H1 (cell line): ENCODE data around the gene E2F1. TPM values are rescaled to one million over a fixed set of nuclear protein-coding genes. Genes with fewer than 3 reads are reported as not detected.
A peak's percentile ranks its signal among the peaks of the same experiment; 100 is the strongest.

ENCODE experiments used
- CTCF ChIA-PET: fragments of 300-600 bp; sonication (Branson Sonifier 250); formaldehyde crosslinking; loops from one replicate; lab custom pipeline; 2021; ENCODE audit not compliant: partially characterized antibody; lab: Charles Lee
- POLR2A ChIA-PET: fragments of 300-600 bp; sonication (Branson Sonifier 250); formaldehyde crosslinking; loops from one replicate; lab custom pipeline; 2021; ENCODE audit warnings: inconsistent platforms; ENCODE audit not compliant: partially characterized antibody; lab: Charles Lee
- DNase-seq, 2 experiments: peaks; one replicate each; pipeline versions ENCODE4 v3.0.0 to v3.0.0-alpha.2; 2010 to 2022; ENCODE audit warnings: low spot score in 2 of 2, low read depth in 1 of 2, mixed read lengths in 1 of 2
- FAIRE-seq: peaks from 2 replicates; lab custom pipeline; 2011; peaks lifted over from hg19 to GRCh38; lab: Jason Lieb, UNC
- H2AFZ ChIP-seq: 2 replicates; pipeline ENCODE4 v1.8.1; 2012; ENCODE audit warnings: low read length, inconsistent platforms
- H2AK5ac ChIP-seq: 2 replicates; pipeline ENCODE4 v1.6.1; 2013; ENCODE audit warnings: low read depth, low read length
- H2BK120ac ChIP-seq: replicated peaks from 2 replicates; pipeline ENCODE3; 2013; ENCODE audit warnings: low read depth, low read length, inconsistent platforms
- H2BK12ac ChIP-seq: 2 replicates; pipeline ENCODE4 v1.6.1; 2013; ENCODE audit warnings: low read depth, low read length
- H2BK15ac ChIP-seq: 2 replicates; pipeline ENCODE4 v1.6.1; 2013; ENCODE audit warnings: low read length
- H2BK20ac ChIP-seq: 2 replicates; pipeline ENCODE4 v1.6.1; 2013; ENCODE audit warnings: low read length
- H2BK5ac ChIP-seq: 2 replicates; pipeline ENCODE4 v1.6.1; 2013; ENCODE audit warnings: low read depth, low read length
- H3K14ac ChIP-seq: 2 replicates; pipeline ENCODE4 v1.6.1; 2013; ENCODE audit warnings: inconsistent platforms; ENCODE audit not compliant: insufficient read length
- H3K18ac ChIP-seq: 2 replicates; pipeline ENCODE4 v1.6.1; 2013; ENCODE audit warnings: low read length; ENCODE audit errors: extremely low read depth
- H3K23ac ChIP-seq: 2 replicates; pipeline ENCODE4 v1.6.1; 2013; ENCODE audit warnings: inconsistent platforms; ENCODE audit not compliant: insufficient read length
- H3K23me2 ChIP-seq: 2 replicates; pipeline ENCODE4 v1.6.1; 2013; ENCODE audit warnings: low read depth, low read length
- H3K27ac ChIP-seq: 2 replicates; pipeline ENCODE4 v1.6.1; 2011; ENCODE audit warnings: low read depth, low read length, inconsistent platforms
- H3K27me3 ChIP-seq, 4 experiments: replicated peaks in 1 of 4; 1 replicate in 1 of 4; 2 replicates in 3 of 4; pipeline versions ENCODE4 v1.6.1 to v1.8.1; 2011 to 2013; ENCODE audit warnings: low read length in 3 of 4, mild to moderate bottlenecking in 3 of 4, inconsistent platforms in 2 of 4, mixed read lengths in 2 of 4, moderate library complexity in 1 of 4; ENCODE audit not compliant: control insufficient read depth in 3 of 4, insufficient read depth in 3 of 4; ENCODE audit errors: extremely low read depth in 1 of 4
- H3K36me3 ChIP-seq, 4 experiments: 2 replicates each; pipeline versions ENCODE4 v1.6.1 to v1.8.1; 2011 to 2013; ENCODE audit warnings: mild to moderate bottlenecking in 4 of 4, low read length in 3 of 4, moderate library complexity in 2 of 4, control low read depth in 1 of 4, inconsistent platforms in 1 of 4; ENCODE audit not compliant: insufficient read depth in 4 of 4, control insufficient read depth in 2 of 4
- H3K4ac ChIP-seq: replicated peaks from 2 replicates; pipeline ENCODE3; 2013; ENCODE audit warnings: low read length, low read depth, mixed read lengths, inconsistent platforms; ENCODE audit not compliant: insufficient read length
- H3K4me1 ChIP-seq, 4 experiments: replicated peaks in 1 of 4; 1 replicate in 1 of 4; 2 replicates in 3 of 4; pipeline versions ENCODE4 v1.6.1 to v1.8.1; 2011 to 2013; ENCODE audit warnings: low read length in 3 of 4, inconsistent platforms in 2 of 4, mixed read lengths in 1 of 4; ENCODE audit not compliant: insufficient read depth in 4 of 4, control insufficient read depth in 3 of 4
- H3K4me2 ChIP-seq, 2 experiments: 2 replicates each; pipeline versions ENCODE4 v1.6.1 to v1.8.1; 2011 to 2013; ENCODE audit warnings: low read depth in 2 of 2, low read length in 2 of 2, control low read depth in 1 of 2, inconsistent platforms in 1 of 2, mild to moderate bottlenecking in 1 of 2; ENCODE audit not compliant: insufficient read depth in 1 of 2
- H3K4me3 ChIP-seq, 4 experiments: fragments of 200-600, 300-600 bp in 1 of 4; sonication (generic), shearing (Covaris generic), sonication (Bioruptor Twin) in 1 of 4; 2 replicates each; pipeline versions ENCODE4 v1.5.1 to v1.8.1; 2011 to 2016; ENCODE audit warnings: low read length in 4 of 4, low read depth in 3 of 4, control low read depth in 2 of 4, inconsistent platforms in 2 of 4, mild to moderate bottlenecking in 2 of 4, mixed read lengths in 1 of 4, moderate library complexity in 1 of 4; ENCODE audit not compliant: insufficient read depth in 2 of 4; ENCODE audit errors: extremely low read depth in 1 of 4
- H3K56ac ChIP-seq: replicated peaks from 2 replicates; pipeline ENCODE3; 2013; ENCODE audit warnings: low read depth, mild to moderate bottlenecking, mixed read lengths, low read length, inconsistent platforms; ENCODE audit not compliant: insufficient read length
- H3K79me1 ChIP-seq: 2 replicates; pipeline ENCODE4 v1.6.1; 2013; ENCODE audit warnings: low read depth, low read length, control low read depth
- H3K79me2 ChIP-seq, 2 experiments: 2 replicates each; pipeline versions ENCODE4 v1.6.1 to v1.8.1; 2012 to 2013; ENCODE audit warnings: low read length in 2 of 2, mild to moderate bottlenecking in 2 of 2, inconsistent platforms in 1 of 2; ENCODE audit not compliant: insufficient read depth in 2 of 2, control insufficient read depth in 1 of 2
- H3K9ac ChIP-seq, 4 experiments: replicated peaks in 1 of 4; 1 replicate in 1 of 4; 2 replicates in 3 of 4; pipeline versions ENCODE4 v1.6.1 to v1.8.1; 2011 to 2013; ENCODE audit warnings: low read depth in 3 of 4, low read length in 3 of 4, control low read depth in 2 of 4, mild to moderate bottlenecking in 2 of 4, moderate library complexity in 2 of 4, inconsistent platforms in 1 of 4; ENCODE audit errors: extremely low read depth in 1 of 4
- H3K9me3 ChIP-seq, 2 experiments: 2 replicates each; pipeline versions ENCODE4 v1.6.1 to v1.8.1; 2012 to 2013; ENCODE audit warnings: mild to moderate bottlenecking in 2 of 2, moderate library complexity in 2 of 2, control low read depth in 1 of 2, inconsistent platforms in 1 of 2, low read depth in 1 of 2, low read length in 1 of 2, mixed read lengths in 1 of 2; ENCODE audit not compliant: insufficient read depth in 2 of 2
- H4K20me1 ChIP-seq, 2 experiments: replicated peaks in 1 of 2; 2 replicates each; pipeline versions ENCODE3 to v1.8.1; 2011 to 2013; ENCODE audit warnings: inconsistent platforms in 2 of 2, low read length in 2 of 2, mild to moderate bottlenecking in 1 of 2; ENCODE audit not compliant: insufficient read depth in 2 of 2, control insufficient read depth in 1 of 2
- H4K5ac ChIP-seq: 2 replicates; pipeline ENCODE4 v1.6.1; 2013; ENCODE audit warnings: low read length, low read depth, mixed read lengths, inconsistent platforms; ENCODE audit not compliant: insufficient read length
- H4K8ac ChIP-seq: 2 replicates; pipeline ENCODE4 v1.8.0; 2013; ENCODE audit warnings: mild to moderate bottlenecking, moderate library complexity, low read length, inconsistent platforms; ENCODE audit not compliant: insufficient read depth; ENCODE audit errors: extremely low read depth
- H4K91ac ChIP-seq: replicated peaks from 2 replicates; pipeline ENCODE3; 2013; ENCODE audit warnings: low read length, mixed read lengths, inconsistent platforms; ENCODE audit not compliant: insufficient read length
- BCL11A ChIP-seq, 2 experiments: IDR thresholded peaks; one replicate each; pipeline ENCODE4 v1.6.1; 2011; ENCODE audit warnings: low read depth in 2 of 2, low read length in 2 of 2, mild to moderate bottlenecking in 2 of 2
- GTF2F1 ChIP-seq: IDR thresholded peaks from 2 replicates; pipeline ENCODE4 v1.6.1; 2012; ENCODE audit warnings: low read depth, low read length, improper control_type of control experiment, borderline replicate concordance
- NANOG ChIP-seq: IDR thresholded peaks from 2 replicates; pipeline ENCODE4 v1.6.1; 2011; ENCODE audit warnings: low read length, low read depth, mild to moderate bottlenecking, inconsistent platforms; ENCODE audit not compliant: insufficient read depth, poor library complexity, severe bottlenecking
- POLR2A ChIP-seq, 2 experiments: IDR thresholded peaks; 1 replicate in 1 of 2; 2 replicates in 1 of 2; pipeline ENCODE4 v1.6.1; 2011; ENCODE audit warnings: low read depth in 2 of 2, low read length in 2 of 2, mild to moderate bottlenecking in 2 of 2; ENCODE audit errors: control extremely low read depth in 1 of 2
- RNF2 ChIP-seq: fragments of 200-900, 300-1000 bp; sonication (generic); IDR thresholded peaks from 2 replicates; pipeline ENCODE4 v1.7.1; 2016; ENCODE audit warnings: borderline replicate concordance, low read depth, mild to moderate bottlenecking, antibody characterized with exemption, low read length; ENCODE audit not compliant: poor library complexity, severe bottlenecking; ENCODE audit errors: missing control alignments
- SAP30 ChIP-seq: fragments of 300-600 bp; sonication (generic); IDR thresholded peaks from 2 replicates; pipeline ENCODE4 v1.7.1; 2012; ENCODE audit warnings: low read length, moderate library complexity, mild to moderate bottlenecking, inconsistent platforms; ENCODE audit not compliant: insufficient read depth, insufficient replicate concordance
- SIRT6 ChIP-seq: IDR thresholded peaks from one replicate; pipeline ENCODE4 v1.7.1; 2012; ENCODE audit warnings: low read length, inconsistent platforms
- SIX5 ChIP-seq: IDR thresholded peaks from 2 replicates; pipeline ENCODE4 v1.6.1; 2011; ENCODE audit warnings: mild to moderate bottlenecking, low read depth, low read length
- TAF1 ChIP-seq: IDR thresholded peaks from 2 replicates; pipeline ENCODE4 v1.6.1; 2011; ENCODE audit warnings: mild to moderate bottlenecking, low read depth, low read length
- TAF7 ChIP-seq: optimal IDR thresholded peaks from 2 replicates; pipeline ENCODE3; 2011; ENCODE audit warnings: low read depth, mild to moderate bottlenecking, inconsistent platforms, low read length, moderate library complexity, borderline replicate concordance
- WGBS, 2 experiments: shearing (Covaris generic) in 1 of 2; methylation state at CpG; one replicate each; pipeline versions ENCODE4 v1.1.6 to v1.1.7; 2013 to 2015; ENCODE audit warnings: low lambda C conversion rate in 2 of 2, mixed read lengths in 2 of 2, inconsistent platforms in 1 of 2, low coverage in 1 of 2, missing lambda C conversion rate in 1 of 2; ENCODE audit not compliant: insufficient replicate concordance in 2 of 2, insufficient coverage in 1 of 2, insufficient read length in 1 of 2; ENCODE audit errors: extremely low coverage in 1 of 2, missing lambda C conversion rate in 1 of 2; 5-methylcytosine and 5-hydroxymethylcytosine counted together
- polyA plus RNA-seq, 7 experiments: library from polyadenylated mRNA; depleted of rRNA in 3 of 7; stranded (reverse) in 5 of 7; unstranded in 2 of 7; fragments of >200 nt in 5 of 7; fragments of 200-250 nt in 2 of 7; gene quantifications; 1 replicate in 5 of 7; 2 replicates in 1 of 7; 4 replicates in 1 of 7; pipeline versions ENCODE4 v1.2.1 to v1.2.3, GENCODE V29; 2011 to 2013; ENCODE audit warnings: missing spikeins in 2 of 7, mixed read lengths in 2 of 7
- total RNA-seq: library from RNA; stranded (reverse); fragmentation: NEBNext Ultra II Directional; extraction: Animal tissue kit (Norgen Biotek cat#: 25700); gene quantifications from 2 replicates; pipeline ENCODE4 v1.2.1, GENCODE V29; 2021
- TF ChIP-seq, protein P1 (sequence below): IDR thresholded peaks from 2 replicates; pipeline ENCODE4 v1.6.1; 2011; ENCODE audit warnings: low read depth, mild to moderate bottlenecking, low read length; ENCODE audit not compliant: insufficient read depth

Gene E2F1
- total and polyA plus RNA-seq, 2 of the 8 experiments (the other 6 are each of a cell fraction or from before 2014, with no cell fraction given) = 33.4 to 35.8 TPM

DNA sequence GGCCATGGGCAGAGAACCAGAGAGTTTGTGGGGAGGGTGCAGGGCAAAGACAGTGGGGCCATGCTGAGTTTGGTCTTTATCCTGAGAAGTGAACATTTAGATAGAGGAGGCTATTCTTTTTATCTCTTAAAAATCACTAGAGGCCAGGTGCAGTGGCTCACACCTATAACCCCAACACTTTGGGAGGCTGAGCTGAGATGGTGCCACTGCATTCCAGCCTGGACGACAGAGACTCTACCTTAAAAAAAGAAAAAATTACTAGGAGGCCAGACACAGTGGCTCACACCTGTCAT is 25.2 kb upstream of the E2F1 start:
- Histone ChIP-seq H3K56ac (no peak overlapping the region), H2BK15ac (no peak overlapping the region), H3K9ac (no peak overlapping the region), H3K4me2 (no peak overlapping the region), H3K4me3 (no peak overlapping the region), H3K36me3 (no peaks in the 10 kb centered on the region; a peak in 1 of 8 replicates), H3K27ac (no peak overlapping the region), H3K23me2 (peaks cover 6% of the 10 kb centered on the region; the same call in 1 of the 2 replicates), H3K27me3 (no peaks in the 10 kb centered on the region), H3K79me1 (no peaks in the 10 kb centered on the region), H3K4ac (no peak overlapping the region), H3K18ac (no peak overlapping the region), H4K8ac (no peak overlapping the region), H2AK5ac (no peak overlapping the region), H3K79me2 (no peaks in the 10 kb centered on the region), H3K9me3 (no peaks in the 10 kb centered on the region), H3K14ac (no peak overlapping the region), H2BK5ac (no peak overlapping the region), H4K5ac (no peak overlapping the region), H3K4me1 (peaks cover 4 to 9% (median 6%) of the 10 kb centered on the region in 4 experiments), H2BK120ac (no peak overlapping the region), H2BK12ac (peak overlapping the region; percentile 80; the same call in 1 of the 2 replicates), H2AFZ (no peak overlapping the region), H3K23ac (no peak overlapping the region), H4K20me1 (no peaks in the 10 kb centered on the region), H2BK20ac (no peak overlapping the region), H4K91ac (no peak overlapping the region)
- CTCF ChIA-PET = no interaction called here
- DNase-seq (no peak), FAIRE-seq (no peak)
- POLR2A ChIA-PET = interaction anchor here (1.2 to 1.5 kb wide), 2 partner anchors 8 to 32 kb away, joined by 4 to 6 read pairs; partner anchors contain the start of gene PXMP4
- 91% methylated on average over 1 of the region's 1 CpG; no CpG with 5 or more reads in 1 of the 2 experiments for WGBS, 2 experiments
- TF ChIP-seq GTF2F1 (no peak), SIRT6 (no peak), SIX5 (no peak), SAP30 (no peak), NANOG (no peak), TAF1 (no peak), BCL11A (IDR thresholded peaks at IDR 0.05; ENCODE audit: low read depth in 2 of 2, low read length in 2 of 2) (no peak), TAF7 (no peak), RNF2 (no peak), POLR2A (IDR thresholded peaks at IDR 0.05; ENCODE audit: control extremely low read depth in 1 of 2, low read depth in 2 of 2, low read length in 2 of 2) (no peak)
- TF ChIP-seq, protein P1, sequence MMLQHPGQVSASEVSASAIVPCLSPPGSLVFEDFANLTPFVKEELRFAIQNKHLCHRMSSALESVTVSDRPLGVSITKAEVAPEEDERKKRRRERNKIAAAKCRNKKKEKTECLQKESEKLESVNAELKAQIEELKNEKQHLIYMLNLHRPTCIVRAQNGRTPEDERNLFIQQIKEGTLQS = no peak
